Effector CD8-positive, alpha-beta T cell (primary cell): ENCODE data around the gene DAPK2.

Source experiments
- DNase-seq: peaks from one replicate; lab custom pipeline; 2025; lab: John Stamatoyannopoulos, UW

DAPK2 gene

GRCh38 chr15:63998489-63998888 lies 47.8 kb downstream of the DAPK2 start:
- no peak for DNase-seq

GRCh38 chr15:63997715-63998442 lies 48.4 kb downstream of the DAPK2 start:
- DNase-seq = no peak

GRCh38 chr15:63996794-63997357 lies 49.4 kb downstream of the DAPK2 start:
- no peak for DNase-seq

GRCh38 chr15:63995789-63996188 lies 50.5 kb downstream of the DAPK2 start:
- no peak for DNase-seq

- DNase-seq = no peak
These were observed 52.1 kb downstream of the DAPK2 start for GRCh38 chr15:63994073-63994600.

GRCh38 chr15:63992300-63992699 lies 54.0 kb downstream of the DAPK2 start:
- DNase-seq = no peak

- no peak for DNase-seq
These were observed 54.6 kb downstream of the DAPK2 start for GRCh38 chr15:63991706-63992105.

- DNase-seq = no peak
These were observed 55.8 kb downstream of the DAPK2 start for GRCh38 chr15:63990454-63990853.

GRCh38 chr15:63987796-63988378 lies 58.4 kb downstream of the DAPK2 start:
- no peak for DNase-seq

- DNase-seq = no peak
These were observed 59.4 kb downstream of the DAPK2 start for GRCh38 chr15:63986751-63987341.

- DNase-seq = no peak
These were observed 60.1 kb downstream of the DAPK2 start for GRCh38 chr15:63986185-63986680.

- DNase-seq = no peak
These were observed 60.8 kb downstream of the DAPK2 start for GRCh38 chr15:63985221-63986184.

- DNase-seq = no peak
These were observed 62.0 kb downstream of the DAPK2 start for GRCh38 chr15:63984331-63984730.

GRCh38 chr15:63983061-63983711 lies 63.1 kb downstream of the DAPK2 start:
- DNase-seq = no peak

- DNase-seq = no peak
These were observed 63.9 kb downstream of the DAPK2 start for GRCh38 chr15:63982381-63982854.

GRCh38 chr15:63981596-63982320 lies 64.5 kb downstream of the DAPK2 start:
- no peak for DNase-seq

- DNase-seq = no peak
These were observed 67.0 kb downstream of the DAPK2 start for GRCh38 chr15:63979262-63979793.

- no peak for DNase-seq
These were observed 67.6 kb downstream of the DAPK2 start for GRCh38 chr15:63978511-63979261.

GRCh38 chr15:63977119-63977518 lies 69.2 kb downstream of the DAPK2 start:
- DNase-seq = no peak
